HG02870 (cell line): ENCODE measurements around the gene VENTX.

Source experiments
- ATAC-seq: cut with Tn5 transposase; IDR thresholded peaks from one replicate; pipeline ENCODE4 v1.9.1; 2021; ENCODE audit warnings: mild to moderate bottlenecking, moderate library complexity; ENCODE audit not compliant: unreplicated experiment

VENTX gene

GRCh38 chr10:133237588-133238465, at the start of gene VENTX:
Gene VENTX (plus strand): TSS chr10:133237855. CDS start chr10:133237915, 60 bp downstream.
- no peak for ATAC-seq

- no peak for ATAC-seq
These were observed 49.6 kb upstream of the VENTX start for GRCh38 chr10:133187906-133188681.

GRCh38 chr10:133189256-133189655, 48.4 kb upstream of the VENTX start:
- no peak for ATAC-seq

- no peak for ATAC-seq
These were observed 47.9 kb upstream of the VENTX start for GRCh38 chr10:133189726-133190125.

- no peak for ATAC-seq
These were observed 47.4 kb upstream of the VENTX start for GRCh38 chr10:133190225-133190624.

GRCh38 chr10:133191651-133192050, 46.0 kb upstream of the VENTX start:
- ATAC-seq, result no peak

- ATAC-seq, result no peak
These were observed 43.5 kb upstream of the VENTX start for GRCh38 chr10:133194151-133194550.

- ATAC-seq, result no peak
These were observed 42.6 kb upstream of the VENTX start for GRCh38 chr10:133195096-133195495.

- ATAC-seq, result no peak
These were observed 42.0 kb upstream of the VENTX start for GRCh38 chr10:133195611-133196010.

GRCh38 chr10:133196221-133196915, 41.3 kb upstream of the VENTX start:
- ATAC-seq, result no peak

- ATAC-seq, result no peak
These were observed 40.5 kb upstream of the VENTX start for GRCh38 chr10:133196936-133197758.

GRCh38 chr10:133197786-133198185, 39.9 kb upstream of the VENTX start:
- no peak for ATAC-seq

- ATAC-seq, result no peak
These were observed 39.4 kb upstream of the VENTX start for GRCh38 chr10:133198206-133198605.

- no peak for ATAC-seq
These were observed 38.8 kb upstream of the VENTX start for GRCh38 chr10:133198621-133199487.

- no peak for ATAC-seq
These were observed 38.2 kb upstream of the VENTX start for GRCh38 chr10:133199488-133199885.

- no peak for ATAC-seq
These were observed 37.6 kb upstream of the VENTX start for GRCh38 chr10:133199992-133200611.

GRCh38 chr10:133200621-133201031, 37.0 kb upstream of the VENTX start:
- ATAC-seq, result no peak

GRCh38 chr10:133201151-133201947, 36.3 kb upstream of the VENTX start:
- ATAC-seq, result no peak
